ENCODE data around the gene FAM221A.

The FAM221A gene

DNA sequence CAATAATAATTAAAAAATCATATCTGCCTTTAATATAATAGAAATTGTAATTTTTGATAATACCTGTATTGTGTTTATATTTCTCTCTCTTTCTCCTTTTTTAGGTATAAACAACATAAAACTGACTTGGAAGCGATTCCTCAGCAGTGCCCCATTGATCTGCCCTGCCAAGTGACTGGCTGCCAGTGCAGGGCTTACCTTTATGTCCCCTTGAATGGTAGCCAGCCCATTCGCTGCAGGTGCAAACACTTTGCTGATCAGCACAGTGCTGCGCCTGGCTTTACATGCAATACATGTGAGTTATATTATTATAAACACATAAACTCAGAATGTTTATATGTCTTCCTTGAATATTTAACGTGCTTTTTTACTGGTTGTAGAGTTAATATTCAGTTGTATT, 9.2 kb downstream of the FAM221A start:
- H3K4me2 ChIP-seq (ENCODE audit: low read length, poor library complexity, severe bottlenecking): no peak overlapping the region
- H3K79me1 ChIP-seq (replicated peaks; ENCODE audit: low read length, poor library complexity, severe bottlenecking): peaks cover 3% of the 10 kb centered on the region
- no peak overlapping the region for H2BK120ac ChIP-seq (ENCODE audit: low read depth, low read length)
- H3K36me3 ChIP-seq (ENCODE audit: control insufficient read depth in 1 of 2, insufficient read depth in 2 of 2, low read depth in 1 of 2, low read length in 2 of 2): peaks cover 0 to 6% of the 10 kb centered on the region in 2 experiments
- H3K4me1 ChIP-seq (ENCODE audit: control insufficient read depth, insufficient read depth, low read depth, low read length): peaks cover 2% of the 10 kb centered on the region
- H3K14ac ChIP-seq (ENCODE audit: low read length in 2 of 2): no peak overlapping the region
- DNase-seq: no peak
- no peak overlapping the region for H4K8ac ChIP-seq (ENCODE audit: low read length)
- no peak overlapping the region for H2BK15ac ChIP-seq (ENCODE audit: low read depth, poor library complexity, severe bottlenecking)
- no peak overlapping the region for H4K91ac ChIP-seq (ENCODE audit: low read length)
- no peak overlapping the region for H2BK12ac ChIP-seq (ENCODE audit: low read length in 2 of 2)
- no peaks in the 10 kb centered on the region for H3K27me3 ChIP-seq (ENCODE audit: control insufficient read depth in 1 of 2, insufficient read depth in 1 of 2, low read length in 2 of 2)
- H3K23ac ChIP-seq (ENCODE audit: low read length in 2 of 2): no peak overlapping the region
- no peak overlapping the region for H2BK5ac ChIP-seq (ENCODE audit: low read depth, low read length, poor library complexity, severe bottlenecking)
- no peak overlapping the region for H2AK5ac ChIP-seq (ENCODE audit: low read length, severe bottlenecking)
- H3K4me3 ChIP-seq (ENCODE audit: insufficient read depth in 1 of 2, low read depth in 1 of 2, low read length in 2 of 2): no peak overlapping the region
- H3K18ac ChIP-seq (ENCODE audit: low read depth in 1 of 2, low read length in 2 of 2): no peak overlapping the region
- WGBS: 65% methylated on average over 1 of the region's 4 CpGs
- no peak overlapping the region for H2AFZ ChIP-seq (ENCODE audit: low read depth, low read length)
- no peaks in the 10 kb centered on the region for H3K9me3 ChIP-seq (ENCODE audit: control insufficient read depth, low read length)
- H3K27ac ChIP-seq (ENCODE audit: low read length, poor library complexity, severe bottlenecking): no peak overlapping the region
- H3K9ac ChIP-seq (ENCODE audit: low read length): no peak overlapping the region
- H3K4ac ChIP-seq (ENCODE audit: low read depth in 1 of 2, low read length in 2 of 2): no peak overlapping the region

DNA sequence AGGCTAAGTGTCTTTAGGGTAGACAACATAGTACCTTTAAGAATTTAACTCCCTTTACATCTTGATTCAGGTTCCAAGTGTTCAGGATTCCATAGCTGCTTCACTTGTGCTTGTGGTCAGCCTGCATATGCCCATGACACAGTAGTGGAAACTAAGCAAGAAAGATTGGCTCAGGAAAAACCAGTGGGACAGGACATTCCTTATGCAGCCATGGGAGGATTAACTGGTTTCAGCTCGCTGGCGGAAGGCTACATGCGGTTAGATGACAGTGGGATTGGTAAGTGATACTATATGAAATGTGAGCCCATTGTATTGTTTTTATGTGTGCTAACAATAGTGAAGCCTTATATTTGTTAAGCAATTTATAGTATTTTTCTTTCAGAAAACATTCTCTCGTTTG, 11.3 kb downstream of the FAM221A start:
- H3K14ac ChIP-seq (ENCODE audit: low read length in 2 of 2): no peak overlapping the region
- no peak overlapping the region for H2AFZ ChIP-seq (ENCODE audit: low read depth, low read length)

DNA sequence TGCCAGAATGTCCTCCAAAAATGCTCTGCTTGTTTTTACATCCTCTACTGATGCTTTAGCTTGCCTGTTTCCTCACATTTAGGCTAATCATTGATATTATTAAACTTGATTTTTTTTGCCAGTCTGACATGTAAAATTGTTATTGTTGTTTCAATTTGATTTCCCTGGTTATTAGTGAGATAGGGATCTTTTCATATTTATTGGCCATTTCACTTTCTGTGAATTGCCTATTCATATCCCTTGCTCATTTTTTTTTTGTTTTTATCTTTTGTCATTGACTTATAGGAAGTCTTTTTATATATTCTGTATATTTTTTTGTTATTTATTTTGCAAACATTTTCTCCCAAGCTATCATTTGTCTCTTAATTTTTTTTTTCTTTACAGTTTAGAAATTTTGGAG, 13.2 kb downstream of the FAM221A start:
- Histone ChIP-seq H3K27ac (ENCODE audit: low read length, poor library complexity, severe bottlenecking) (no peak overlapping the region), H3K27me3 (ENCODE audit: control insufficient read depth in 1 of 2, insufficient read depth in 1 of 2, low read length in 2 of 2) (no peaks in the 10 kb centered on the region), H3K4me3 (ENCODE audit: insufficient read depth in 1 of 2, low read depth in 1 of 2, low read length in 2 of 2) (no peak overlapping the region), H3K36me3 (ENCODE audit: control insufficient read depth in 1 of 2, insufficient read depth in 2 of 2, low read depth in 1 of 2, low read length in 2 of 2) (peaks cover 0 to 6% of the 10 kb centered on the region in 2 experiments), H3K4me2 (ENCODE audit: low read length, poor library complexity, severe bottlenecking) (no peak overlapping the region), H4K8ac (ENCODE audit: low read length) (no peak overlapping the region), H2BK15ac (ENCODE audit: low read depth, poor library complexity, severe bottlenecking) (no peak overlapping the region), H3K79me1 (replicated peaks; ENCODE audit: low read length, poor library complexity, severe bottlenecking) (peaks cover 2% of the 10 kb centered on the region), H3K4ac (ENCODE audit: low read depth in 1 of 2, low read length in 2 of 2) (no peak overlapping the region), H4K91ac (ENCODE audit: low read length) (no peak overlapping the region), H3K14ac (ENCODE audit: low read length in 2 of 2) (no peak overlapping the region), H3K18ac (ENCODE audit: low read depth in 1 of 2, low read length in 2 of 2) (no peak overlapping the region), H2AK5ac (ENCODE audit: low read length, severe bottlenecking) (no peak overlapping the region), H3K9me3 (ENCODE audit: control insufficient read depth, low read length) (no peaks in the 10 kb centered on the region), H3K23ac (ENCODE audit: low read length in 2 of 2) (no peak overlapping the region), H2AFZ (ENCODE audit: low read depth, low read length) (no peak overlapping the region), H2BK12ac (ENCODE audit: low read length in 2 of 2) (no peak overlapping the region), H2BK120ac (ENCODE audit: low read depth, low read length) (no peak overlapping the region), H2BK5ac (ENCODE audit: low read depth, low read length, poor library complexity, severe bottlenecking) (no peak overlapping the region), H3K4me1 (ENCODE audit: control insufficient read depth, insufficient read depth, low read depth, low read length) (peaks cover 7% of the 10 kb centered on the region), H3K9ac (ENCODE audit: low read length) (no peak overlapping the region)
- no peak for DNase-seq

More for the DNA sequence above, 11.3 kb downstream of the FAM221A start:
- H3K36me3 ChIP-seq (ENCODE audit: control insufficient read depth in 1 of 2, insufficient read depth in 2 of 2, low read depth in 1 of 2, low read length in 2 of 2): peaks cover 0 to 6% of the 10 kb centered on the region in 2 experiments
- H3K4me3 ChIP-seq (ENCODE audit: insufficient read depth in 1 of 2, low read depth in 1 of 2, low read length in 2 of 2): no peak overlapping the region
- no peak overlapping the region for H3K4me2 ChIP-seq (ENCODE audit: low read length, poor library complexity, severe bottlenecking)
- no peak overlapping the region for H3K4ac ChIP-seq (ENCODE audit: low read depth in 1 of 2, low read length in 2 of 2)
- peaks cover 2% of the 10 kb centered on the region for H3K79me1 ChIP-seq (replicated peaks; ENCODE audit: low read length, poor library complexity, severe bottlenecking)
- no peak overlapping the region for H2BK120ac ChIP-seq (ENCODE audit: low read depth, low read length)
- no peaks in the 10 kb centered on the region for H3K9me3 ChIP-seq (ENCODE audit: control insufficient read depth, low read length)
- no peak overlapping the region for H3K18ac ChIP-seq (ENCODE audit: low read depth in 1 of 2, low read length in 2 of 2)
- no peak for DNase-seq
- peaks cover 3% of the 10 kb centered on the region for H3K4me1 ChIP-seq (ENCODE audit: control insufficient read depth, insufficient read depth, low read depth, low read length)
- H4K8ac ChIP-seq (ENCODE audit: low read length): no peak overlapping the region
- no peak overlapping the region for H4K91ac ChIP-seq (ENCODE audit: low read length)
- no peak overlapping the region for H3K27ac ChIP-seq (ENCODE audit: low read length, poor library complexity, severe bottlenecking)
- no peak overlapping the region for H2BK12ac ChIP-seq (ENCODE audit: low read length in 2 of 2)
- no peak overlapping the region for H2BK15ac ChIP-seq (ENCODE audit: low read depth, poor library complexity, severe bottlenecking)
- no peak overlapping the region for H2BK5ac ChIP-seq (ENCODE audit: low read depth, low read length, poor library complexity, severe bottlenecking)
- WGBS: 98% methylated on average over 3 of the region's 4 CpGs
- H3K9ac ChIP-seq (ENCODE audit: low read length): no peak overlapping the region
- no peak overlapping the region for H2AK5ac ChIP-seq (ENCODE audit: low read length, severe bottlenecking)
- H3K27me3 ChIP-seq (ENCODE audit: control insufficient read depth in 1 of 2, insufficient read depth in 1 of 2, low read length in 2 of 2): no peaks in the 10 kb centered on the region
- H3K23ac ChIP-seq (ENCODE audit: low read length in 2 of 2): no peak overlapping the region

DNA sequence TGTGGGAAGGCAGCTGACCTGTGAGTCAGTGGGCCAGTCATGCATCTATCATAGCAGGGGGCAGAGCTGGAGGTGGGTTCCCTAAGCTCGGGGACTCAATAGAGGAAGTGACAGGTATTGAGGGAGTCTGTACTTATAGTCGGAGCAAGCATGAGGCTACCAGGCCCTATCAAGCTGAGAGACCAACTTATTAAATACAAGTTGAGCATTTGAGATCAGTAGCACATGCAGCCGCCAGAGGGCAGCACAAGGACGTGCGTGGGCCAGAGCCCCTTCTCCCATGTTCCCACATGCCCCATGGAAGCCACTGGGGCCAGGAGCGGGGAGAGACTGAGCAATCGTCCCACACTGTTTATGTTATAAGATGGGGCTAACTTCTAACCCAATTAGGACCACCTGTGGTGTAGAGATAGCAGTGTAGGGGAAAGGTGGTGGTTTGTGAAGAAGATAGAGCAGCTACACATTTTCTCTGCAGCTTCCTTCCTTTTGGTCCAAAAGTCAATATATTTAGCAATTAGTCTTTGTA, 17.0 kb downstream of the FAM221A start:
- H3K4ac ChIP-seq (ENCODE audit: low read depth in 1 of 2, low read length in 2 of 2): no peak overlapping the region
- no peak overlapping the region for H3K9ac ChIP-seq (ENCODE audit: low read length)
- no peak overlapping the region for H2BK15ac ChIP-seq (ENCODE audit: low read depth, poor library complexity, severe bottlenecking)
- no peaks in the 10 kb centered on the region for H3K36me3 ChIP-seq (ENCODE audit: control insufficient read depth in 1 of 2, insufficient read depth in 2 of 2, low read depth in 1 of 2, low read length in 2 of 2)
- peak; percentile 64 for DNase-seq
- H3K14ac ChIP-seq (ENCODE audit: low read length in 2 of 2): no peak overlapping the region
- peaks cover 5% of the 10 kb centered on the region for H3K4me1 ChIP-seq (ENCODE audit: control insufficient read depth, insufficient read depth, low read depth, low read length)
- no peak overlapping the region for H2BK5ac ChIP-seq (ENCODE audit: low read depth, low read length, poor library complexity, severe bottlenecking)
- no peak overlapping the region for H2AFZ ChIP-seq (ENCODE audit: low read depth, low read length)
- no peak overlapping the region for H2BK12ac ChIP-seq (ENCODE audit: low read length in 2 of 2)
- H3K4me3 ChIP-seq (ENCODE audit: insufficient read depth in 1 of 2, low read depth in 1 of 2, low read length in 2 of 2): no peak overlapping the region
- H4K91ac ChIP-seq (ENCODE audit: low read length): no peak overlapping the region
- H2BK120ac ChIP-seq (ENCODE audit: low read depth, low read length): no peak overlapping the region
- 11% methylated on average over 5 of the region's 7 CpGs for WGBS
- no peaks in the 10 kb centered on the region for H3K9me3 ChIP-seq (ENCODE audit: control insufficient read depth, low read length)
- H3K18ac ChIP-seq (ENCODE audit: low read depth in 1 of 2, low read length in 2 of 2): peak overlapping the region in 1 of 2 experiments; percentile 71
- H3K23ac ChIP-seq (ENCODE audit: low read length in 2 of 2): no peak overlapping the region
- H3K79me1 ChIP-seq (replicated peaks; ENCODE audit: low read length, poor library complexity, severe bottlenecking): no peaks in the 10 kb centered on the region
- H3K27ac ChIP-seq (ENCODE audit: low read length, poor library complexity, severe bottlenecking): no peak overlapping the region
- no peak overlapping the region for H2AK5ac ChIP-seq (ENCODE audit: low read length, severe bottlenecking)
- no peak overlapping the region for H3K4me2 ChIP-seq (ENCODE audit: low read length, poor library complexity, severe bottlenecking)
- no peaks in the 10 kb centered on the region for H3K27me3 ChIP-seq (ENCODE audit: control insufficient read depth in 1 of 2, insufficient read depth in 1 of 2, low read length in 2 of 2)
- H4K8ac ChIP-seq (ENCODE audit: low read length): no peak overlapping the region
